Stimulated activated CD8-positive, alpha-beta memory T cell treated with anti-CD3 and anti-CD28 coated beads, Interleukin-4, amount 100 ng/mL, for 24 hours (primary cell): ENCODE data around the gene NRP1.
"Not testable (repeated sequence)": the region's sequence is repeated elsewhere in the genome, so short reads cannot be mapped to it uniquely, and the experiment has no call there.

Experiments
- DNase-seq: peaks from one replicate; pipeline ENCODE4 v3.0.0-alpha.2; 2020; ENCODE audit warnings: low read depth

Gene NRP1

DNA sequence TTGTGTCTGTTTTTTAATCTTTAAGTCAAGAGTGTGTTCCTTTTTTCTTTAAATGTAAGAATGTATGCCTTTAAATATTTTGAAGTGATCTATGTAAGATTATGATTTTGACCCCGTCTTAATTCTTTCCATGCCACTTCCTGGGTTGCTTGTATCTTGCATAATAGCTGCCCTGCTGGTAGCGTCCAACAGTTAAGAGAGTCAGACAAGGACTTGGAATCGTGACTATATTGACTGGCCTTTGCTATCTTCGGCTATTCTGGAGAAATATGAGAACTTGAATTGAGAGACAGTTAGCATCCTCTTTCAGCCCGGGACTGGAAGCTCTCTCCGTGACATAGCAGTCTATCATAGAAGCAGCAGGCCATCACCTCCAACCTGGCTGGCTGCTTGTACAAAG, 13.0 kb downstream of the NRP1 start:
- no peak for DNase-seq

- DNase-seq: no peak
These were observed 14.2 kb downstream of the NRP1 start for GRCh38 chr10:33320288-33320687.

GRCh38 chr10:33315891-33316290, 18.6 kb downstream of the NRP1 start:
- no peak for DNase-seq

DNA sequence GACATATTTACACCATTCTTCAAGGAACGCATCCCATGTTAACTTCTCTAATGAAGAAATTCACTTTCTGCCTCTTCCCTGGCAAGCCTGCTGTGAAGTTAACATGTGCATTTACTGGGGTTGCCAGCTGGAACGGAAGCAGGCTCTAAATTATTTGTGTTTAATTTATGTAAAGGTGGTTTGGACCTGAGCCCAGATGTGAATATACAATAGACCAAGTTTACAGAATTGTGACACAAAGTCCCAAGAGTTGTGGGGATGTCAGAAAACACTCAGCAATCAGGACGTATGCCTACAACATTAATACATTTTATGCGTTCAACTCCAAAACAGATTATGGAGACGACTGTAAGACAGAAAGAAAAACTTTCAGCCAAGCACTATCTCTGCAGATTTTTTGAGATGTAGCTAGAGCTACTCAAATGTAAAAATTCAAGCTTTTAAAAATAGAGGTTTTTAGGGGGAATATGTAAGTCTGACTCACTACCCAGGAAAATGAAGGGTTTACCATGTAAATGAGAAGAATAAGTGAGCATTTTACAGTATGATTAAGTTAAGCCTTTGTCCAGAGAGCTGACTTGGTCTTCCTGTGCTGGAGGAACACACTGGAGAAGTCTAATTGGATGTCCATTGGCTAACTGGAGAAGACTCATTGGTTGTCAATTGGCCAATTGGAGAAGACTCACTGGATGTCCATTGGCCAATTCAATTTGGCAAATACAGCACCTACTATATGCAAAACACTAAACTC, 19.5 kb downstream of the NRP1 start:
- no peak for DNase-seq

DNA sequence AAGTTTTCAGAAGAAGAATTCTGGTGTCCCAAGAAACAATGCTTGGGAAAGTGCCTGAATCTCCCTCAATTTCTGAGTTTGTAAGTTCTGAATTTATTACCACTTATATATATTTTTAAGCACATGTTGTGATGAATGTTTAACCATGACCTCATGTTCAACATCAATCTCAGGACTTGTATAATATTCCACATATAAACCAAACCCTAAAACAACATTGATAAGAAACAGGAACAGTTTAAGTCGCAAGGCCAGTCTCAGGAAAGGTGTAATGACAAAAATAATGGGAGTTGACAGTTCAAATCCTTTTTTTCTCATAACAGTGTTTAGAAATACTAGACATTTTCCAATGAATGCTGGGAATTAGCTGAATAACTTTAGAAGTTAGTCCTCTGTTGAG, 22.8 kb downstream of the NRP1 start:
- no peak for DNase-seq

DNA sequence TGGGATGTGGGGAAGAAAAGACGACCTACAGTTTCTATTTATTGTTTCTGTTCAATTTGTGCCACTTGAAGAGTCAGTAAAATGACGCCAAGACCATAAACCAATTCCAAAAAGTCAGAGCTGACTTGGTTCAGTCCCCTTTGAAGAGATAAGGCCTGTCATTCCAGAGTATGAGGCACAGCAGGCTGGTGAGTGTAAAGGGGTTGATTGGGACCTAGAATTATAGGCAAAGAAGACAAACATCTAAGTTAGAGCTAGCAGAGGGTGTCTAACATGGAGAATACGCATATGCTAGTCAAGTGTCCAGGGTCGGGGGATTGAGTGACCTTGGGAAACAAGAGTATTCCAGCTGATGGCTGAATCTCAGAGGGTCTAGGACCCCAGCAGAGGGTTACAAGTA, 23.6 kb downstream of the NRP1 start:
- DNase-seq: no peak

- DNase-seq: no peak
These were observed 25.1 kb downstream of the NRP1 start for GRCh38 chr10:33309406-33309805.

DNA sequence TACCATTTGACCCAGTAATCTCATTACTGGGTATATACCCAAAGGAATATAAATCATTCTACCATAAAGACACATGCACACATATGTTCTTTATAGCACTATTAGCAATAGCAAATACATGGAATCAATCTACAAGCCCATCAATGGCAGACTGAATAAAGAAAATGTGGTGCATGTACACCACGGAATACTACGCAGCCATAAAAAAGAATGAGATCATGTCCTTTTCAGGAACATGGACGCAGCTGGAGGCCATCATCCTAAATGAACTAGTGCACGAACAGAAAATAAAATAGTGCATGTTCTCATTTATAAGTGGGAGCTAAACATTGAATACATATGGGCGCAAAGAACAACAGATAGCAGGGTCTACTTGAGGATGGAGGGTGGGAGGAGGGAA, 26.6 kb downstream of the NRP1 start:
- DNase-seq: no peak

- no peak for DNase-seq
These were observed 27.6 kb downstream of the NRP1 start for GRCh38 chr10:33306701-33307519.

DNA sequence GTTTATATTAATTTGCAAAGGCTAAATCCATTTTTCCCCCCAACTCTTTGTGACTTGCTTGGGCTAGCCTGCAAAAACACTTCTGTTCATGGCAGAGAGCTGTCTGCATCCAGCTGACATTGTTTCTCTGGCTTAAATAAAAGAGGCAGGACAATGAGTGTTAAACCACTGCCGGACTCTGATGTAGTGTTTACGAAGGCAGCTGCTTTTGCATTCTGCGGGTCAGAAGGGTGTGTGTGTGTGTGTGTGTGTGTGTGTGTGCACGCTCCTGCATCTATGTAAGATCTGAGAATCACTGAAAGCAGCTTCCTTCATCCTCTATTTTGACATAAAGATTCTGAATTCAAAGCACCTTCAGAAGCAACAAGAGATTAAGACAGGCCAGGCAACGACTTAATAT, 28.3 kb downstream of the NRP1 start:
- no peak for DNase-seq

DNA sequence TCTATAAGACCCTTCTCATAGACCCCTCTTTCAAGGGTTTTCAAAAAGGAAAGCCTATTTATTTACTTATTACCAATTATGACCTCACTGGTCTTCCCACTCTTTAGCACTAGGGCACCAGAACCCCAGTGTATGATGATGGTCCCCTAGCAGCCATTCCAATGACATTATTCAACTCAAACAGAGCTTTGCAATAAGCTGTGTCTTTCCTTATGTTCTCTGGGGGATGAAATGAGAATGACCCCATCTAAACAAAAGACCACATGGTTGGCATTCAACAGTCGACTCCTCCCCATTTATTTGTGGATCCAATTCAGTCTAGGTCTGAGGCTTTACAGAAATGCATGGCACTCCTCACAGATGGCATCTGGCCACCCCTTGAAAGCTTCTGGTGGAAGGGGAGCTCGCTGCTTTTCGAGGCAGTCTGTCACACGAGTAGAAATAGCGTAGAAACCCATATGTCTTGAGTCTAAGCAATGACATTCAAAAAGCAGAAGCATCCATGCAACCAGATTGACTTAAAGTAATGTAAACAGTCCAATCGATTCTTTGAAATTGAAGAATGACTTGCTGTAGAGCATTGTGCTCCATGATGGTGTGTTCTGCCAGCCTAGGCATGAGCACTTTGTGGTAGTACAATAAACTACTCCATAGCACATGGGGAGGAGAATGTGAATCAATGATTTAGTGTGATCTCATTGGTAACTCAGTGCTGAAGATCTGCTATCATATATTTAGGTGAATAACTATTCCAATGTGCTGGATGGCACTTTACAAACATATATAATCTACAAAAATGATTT, 29.8 kb downstream of the NRP1 start:
- no peak for DNase-seq

DNA sequence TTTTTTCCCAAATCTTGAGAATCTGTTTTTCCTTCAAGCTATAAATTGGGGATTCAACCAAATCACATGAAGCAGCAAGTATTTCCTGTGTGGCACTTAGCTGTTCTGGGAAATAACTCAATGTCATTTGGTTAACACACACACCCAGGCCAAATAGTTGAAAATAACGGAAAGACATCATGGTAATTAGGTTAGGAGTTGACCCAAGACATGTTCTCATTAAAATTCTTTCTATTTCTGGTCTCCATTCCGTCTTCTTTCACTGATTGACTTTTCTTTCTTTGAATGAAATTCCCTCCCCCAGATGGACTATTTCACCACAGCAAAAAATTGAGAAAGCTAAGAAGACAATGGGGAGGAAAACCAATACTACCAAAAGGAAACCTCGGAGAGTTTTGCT, 30.5 kb downstream of the NRP1 start:
- no peak for DNase-seq

DNA sequence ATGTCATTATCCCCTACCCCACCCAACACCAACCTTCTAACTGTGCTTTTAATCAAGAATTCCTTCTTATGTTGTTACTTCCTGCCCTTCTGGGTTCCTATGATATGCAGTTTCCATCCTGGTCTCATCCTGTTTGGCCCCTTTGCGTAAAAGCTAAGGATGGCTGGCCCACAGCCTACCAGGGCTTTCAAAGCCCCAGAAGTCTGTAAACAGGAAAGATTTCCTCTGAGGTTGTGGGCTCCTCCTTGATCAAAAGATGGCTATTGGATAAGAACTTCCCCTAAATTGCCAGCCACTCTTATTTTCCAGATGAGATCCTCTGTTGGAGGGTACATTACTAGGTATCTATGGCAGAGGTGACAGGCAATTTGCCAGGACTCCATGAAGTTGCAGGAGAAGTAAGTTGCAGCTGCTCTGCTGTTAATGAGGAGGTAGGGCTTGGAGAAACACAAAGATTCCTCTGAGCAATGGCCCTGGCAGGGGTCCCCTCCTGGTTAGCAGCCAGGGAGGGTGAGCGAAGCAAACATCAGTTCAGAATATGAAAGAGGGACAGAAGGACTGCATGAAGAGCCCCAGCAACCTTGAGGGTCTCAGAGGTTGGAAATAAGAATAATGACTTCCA, 32.1 kb downstream of the NRP1 start:
- DNase-seq: no peak

DNA sequence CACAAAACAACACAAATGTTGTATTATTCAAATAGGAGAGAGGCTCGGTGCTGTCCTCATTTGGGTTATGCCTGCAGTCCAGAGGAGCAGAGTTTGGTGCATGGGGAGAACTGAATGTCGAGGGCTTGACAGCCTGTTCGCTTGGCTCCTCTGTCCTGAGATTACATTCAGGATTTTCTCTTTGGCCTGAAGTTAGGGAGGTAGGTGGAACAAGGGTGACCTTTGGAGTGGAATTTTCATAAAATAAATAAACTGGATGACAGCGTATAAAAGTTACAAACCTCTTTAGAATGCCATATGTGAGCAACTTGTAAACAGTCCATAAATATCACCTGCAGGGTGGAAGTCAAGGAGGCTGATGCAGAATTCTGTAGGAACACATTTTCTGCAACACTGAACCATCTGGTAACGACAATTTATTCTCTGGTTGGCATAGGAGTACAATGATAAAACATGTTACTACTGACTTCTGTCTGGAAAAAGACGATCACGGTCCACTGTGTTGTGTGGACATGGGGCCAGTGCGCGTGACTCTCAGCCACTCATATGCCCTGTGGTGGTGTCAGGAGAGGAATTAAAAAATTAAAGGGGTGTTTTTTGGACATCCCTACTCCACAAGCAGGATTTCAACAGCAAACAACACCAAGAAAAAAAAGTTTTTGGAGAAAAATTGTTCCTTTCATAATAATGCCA, 33.2 kb downstream of the NRP1 start:
- no peak for DNase-seq

- DNase-seq: not testable (repeated sequence)
These were observed 33.9 kb downstream of the NRP1 start for GRCh38 chr10:33300544-33300943.

DNA sequence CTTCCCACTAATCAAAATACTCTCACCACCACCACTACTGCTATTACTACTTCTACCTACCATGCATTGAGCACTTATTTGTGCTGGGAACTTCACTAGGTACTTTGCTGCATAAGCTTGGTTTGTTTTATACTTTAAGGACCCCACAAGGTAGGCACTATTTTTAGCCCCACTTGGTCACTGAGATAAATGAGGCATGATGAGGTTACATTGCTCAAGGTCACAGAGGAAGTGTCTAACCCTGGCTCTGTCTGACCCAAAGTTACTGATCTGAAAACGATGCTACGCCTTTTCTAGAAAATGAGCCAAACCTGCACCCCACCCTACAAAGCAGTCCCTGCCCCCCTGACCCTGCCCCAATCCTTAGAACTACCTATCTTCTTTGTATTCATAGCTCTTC, 35.6 kb downstream of the NRP1 start:
- no peak for DNase-seq

DNA sequence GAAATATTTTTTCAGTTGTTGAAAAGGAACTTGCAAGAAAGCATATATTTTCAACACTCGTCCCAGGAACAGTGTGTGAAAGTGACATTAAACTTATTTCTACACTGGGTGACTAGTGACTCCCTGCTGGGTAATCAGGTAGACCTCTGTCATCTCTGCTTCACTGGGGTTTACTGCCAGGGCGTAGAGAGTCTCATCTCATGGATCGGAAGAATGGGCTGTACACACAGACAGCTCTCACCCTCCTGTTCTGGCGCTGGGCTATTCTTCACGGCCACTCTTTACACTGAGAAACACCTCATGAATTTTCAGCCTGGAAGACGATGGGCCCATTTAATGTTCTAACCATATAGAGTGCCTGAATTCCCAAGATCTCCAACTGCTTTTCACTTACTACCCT, 36.4 kb downstream of the NRP1 start:
- DNase-seq: no peak

DNA sequence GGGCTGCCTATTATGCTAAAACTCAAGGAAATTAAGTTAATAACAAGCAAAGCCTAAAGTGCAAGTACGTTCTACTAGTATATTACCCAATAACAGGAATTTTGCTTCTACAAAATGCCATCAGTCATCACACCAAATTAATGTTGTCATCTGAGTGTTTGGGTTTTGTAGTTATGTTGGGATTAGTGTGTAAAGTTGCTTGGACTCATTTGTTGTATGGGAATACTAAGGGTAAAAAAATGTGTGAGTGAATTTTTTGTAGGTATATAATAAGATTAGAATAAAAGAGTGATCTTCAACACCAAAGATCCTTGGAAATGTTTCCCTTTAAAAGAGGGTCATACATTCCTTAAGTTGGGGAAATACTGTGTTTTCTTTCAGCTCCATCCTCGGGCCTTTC, 38.6 kb downstream of the NRP1 start:
- DNase-seq: no peak

- DNase-seq: no peak
These were observed 40.8 kb downstream of the NRP1 start for GRCh38 chr10:33293531-33294170.

DNA sequence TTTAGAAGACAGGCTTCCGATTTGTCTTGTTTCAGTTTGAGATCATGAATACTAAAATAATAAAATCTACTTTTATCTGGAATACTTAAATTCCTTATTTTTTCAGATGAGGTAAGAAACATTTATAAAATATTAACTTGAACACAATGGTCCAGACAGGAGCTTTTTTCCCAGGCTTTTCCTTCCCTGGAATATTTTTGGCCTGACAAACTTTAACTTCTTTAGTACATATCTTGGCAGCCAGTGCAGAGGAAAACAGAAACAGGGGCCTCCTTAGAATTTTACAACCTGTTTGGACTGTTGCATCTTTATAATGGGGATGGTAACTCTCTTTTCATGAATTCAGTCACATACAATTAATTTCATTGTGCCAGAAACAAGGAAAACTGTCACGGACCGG, 41.4 kb downstream of the NRP1 start:
- DNase-seq: no peak

DNA sequence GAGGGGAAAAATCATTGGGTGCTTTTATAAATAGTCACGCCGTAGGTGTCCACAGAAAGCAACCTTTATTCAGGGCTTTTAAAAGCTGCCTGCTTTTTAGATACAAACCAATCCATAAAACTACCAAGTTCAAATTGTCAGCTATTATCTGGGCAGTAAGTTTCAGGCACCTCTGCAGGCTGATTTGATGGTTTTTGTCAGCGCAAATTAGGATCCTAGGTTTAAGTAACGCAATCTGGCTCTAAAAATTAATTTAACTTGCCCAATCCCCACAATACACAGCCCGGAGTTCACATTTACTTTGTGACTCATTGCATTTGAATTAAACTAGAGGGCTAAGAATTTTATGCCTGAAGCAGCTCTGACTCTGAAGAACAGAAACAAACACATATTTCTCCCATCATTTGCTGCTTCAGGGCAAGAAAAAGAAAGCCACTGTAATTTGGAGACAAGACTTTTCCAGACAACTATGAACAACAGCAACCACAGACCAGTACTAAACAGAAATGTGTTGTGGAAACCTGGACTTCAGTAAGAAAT, 43.3 kb downstream of the NRP1 start:
- no peak for DNase-seq
